ENCODE data around the gene KLK14. TPM values are rescaled to one million over a fixed set of nuclear protein-coding genes. Genes with fewer than 3 reads are reported as not detected.
A peak's percentile ranks its signal among the peaks of the same experiment; 100 is the strongest.

KLK14 gene
- total RNA-seq, 1 experiment from 2014 or later, result not detected

DNA sequence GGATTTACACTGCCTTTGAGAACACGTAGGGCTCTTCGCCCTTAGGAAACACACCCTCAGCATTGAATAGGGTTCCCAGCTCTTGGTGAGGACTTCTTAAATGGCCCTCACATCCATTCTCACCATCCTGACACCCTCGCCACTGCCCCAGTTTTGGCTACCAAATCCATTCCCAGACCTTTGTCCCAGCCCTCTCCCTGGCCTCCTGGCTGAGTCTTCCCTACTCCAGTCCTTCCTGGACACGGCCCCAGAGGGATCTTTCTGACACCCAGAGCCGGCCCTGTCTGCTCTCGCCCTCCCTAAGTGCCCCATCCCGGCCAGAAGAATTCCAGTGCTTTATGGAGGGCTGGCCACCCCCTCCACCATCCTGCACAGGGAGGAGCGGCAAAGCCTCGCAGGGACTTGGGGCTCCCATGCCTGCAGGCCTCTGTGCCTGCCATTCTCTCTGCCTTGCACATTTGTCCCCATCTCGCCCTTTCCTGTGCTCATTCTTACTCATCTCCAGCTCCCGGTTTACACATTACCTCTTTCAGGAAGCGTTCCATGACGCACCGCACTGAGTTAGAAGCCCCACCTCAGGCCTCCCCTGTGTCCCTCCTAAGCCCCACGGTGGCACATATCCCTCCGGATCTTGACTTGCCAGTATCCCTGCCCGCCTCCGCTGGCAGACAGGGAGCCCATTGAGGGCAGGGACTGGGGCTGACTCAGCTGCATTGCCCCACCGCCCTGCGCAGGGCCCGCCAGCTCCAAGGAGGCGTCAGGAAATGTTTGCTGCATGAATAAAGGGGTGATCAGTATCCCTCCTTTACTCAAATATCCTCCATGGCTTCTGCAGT is 11.0 kb upstream of the KLK14 start:
- no peak for DNase-seq (ENCODE audit: low read depth, low spot score)
- in situ Hi-C loops (cut with HindIII; ENCODE audit: low pct_unique_long_range_greater_than_20kb, low sequenced_read_pairs), result no loop called here

DNA sequence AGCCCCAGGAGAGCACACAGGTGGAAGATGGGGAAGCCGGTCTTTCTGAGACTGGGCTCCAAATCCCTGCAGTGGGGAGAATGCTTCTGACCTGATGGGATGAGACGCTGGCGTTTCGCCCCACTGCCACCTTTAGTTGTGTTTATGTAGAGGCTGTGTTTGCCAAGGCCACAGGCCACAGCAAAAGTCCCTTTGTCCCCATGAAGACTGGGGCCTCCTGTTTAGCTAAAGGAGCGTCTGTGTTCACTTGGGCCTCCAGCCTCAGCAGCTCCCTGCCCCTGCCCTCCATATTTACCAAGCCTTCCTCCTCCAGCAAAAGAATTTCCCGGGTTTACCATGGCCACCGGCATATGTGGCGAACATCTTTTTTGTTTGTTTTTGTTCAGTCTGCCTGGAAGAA is 10.4 kb upstream of the KLK14 start:
- no peak for DNase-seq (ENCODE audit: low read depth, low spot score)
- in situ Hi-C loops (cut with HindIII; ENCODE audit: low pct_unique_long_range_greater_than_20kb, low sequenced_read_pairs), result no loop called here

DNA sequence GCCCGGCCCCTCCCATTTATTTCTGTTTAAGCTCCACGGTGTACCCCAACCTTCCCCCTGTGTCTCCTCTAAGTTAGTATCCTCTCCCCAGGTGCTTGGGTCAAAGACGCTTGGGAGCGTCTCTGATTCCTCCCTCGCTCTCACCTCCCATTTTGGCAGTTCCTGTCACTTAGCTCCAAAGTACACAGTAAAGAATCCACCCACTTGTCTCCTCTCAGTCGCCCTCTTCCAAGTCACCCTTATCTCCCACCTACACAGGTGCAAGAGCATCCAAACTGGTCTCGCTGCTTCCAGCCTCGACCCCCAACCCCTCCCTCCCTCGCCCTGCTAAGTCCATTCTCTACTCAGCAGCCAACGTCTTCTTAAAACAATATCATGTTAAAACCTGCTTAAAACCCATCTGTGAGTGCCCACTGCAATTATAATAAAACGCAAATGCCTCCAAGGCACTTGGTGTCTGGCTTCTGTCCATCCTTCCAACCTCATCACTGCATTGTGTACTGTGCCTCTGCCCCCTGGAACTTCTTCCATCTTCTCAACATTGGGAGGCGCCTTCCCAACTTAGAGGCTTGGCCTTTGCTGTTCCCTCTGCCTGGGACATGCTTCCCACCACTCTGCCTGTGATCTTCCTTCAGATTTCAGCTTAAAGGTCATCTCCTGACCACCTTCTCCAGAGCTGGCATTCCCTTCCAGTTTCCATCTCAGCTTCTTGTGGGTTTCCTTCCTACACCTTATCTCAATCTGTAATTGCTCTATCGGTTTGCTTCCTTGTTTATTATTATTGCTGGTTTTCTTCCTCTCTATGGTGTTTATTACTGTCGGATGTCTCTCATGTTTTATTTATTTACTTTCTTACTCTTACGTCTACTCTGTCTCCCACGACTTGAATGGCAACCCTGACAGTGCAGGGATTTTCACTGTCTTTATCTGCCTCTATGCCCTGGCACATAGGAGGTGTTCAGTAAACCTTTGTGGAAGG is 9.5 kb upstream of the KLK14 start:
- DNase-seq (ENCODE audit: low read depth, low spot score), result no peak
- in situ Hi-C loops (cut with HindIII; ENCODE audit: low pct_unique_long_range_greater_than_20kb, low sequenced_read_pairs), result no loop called here

DNA sequence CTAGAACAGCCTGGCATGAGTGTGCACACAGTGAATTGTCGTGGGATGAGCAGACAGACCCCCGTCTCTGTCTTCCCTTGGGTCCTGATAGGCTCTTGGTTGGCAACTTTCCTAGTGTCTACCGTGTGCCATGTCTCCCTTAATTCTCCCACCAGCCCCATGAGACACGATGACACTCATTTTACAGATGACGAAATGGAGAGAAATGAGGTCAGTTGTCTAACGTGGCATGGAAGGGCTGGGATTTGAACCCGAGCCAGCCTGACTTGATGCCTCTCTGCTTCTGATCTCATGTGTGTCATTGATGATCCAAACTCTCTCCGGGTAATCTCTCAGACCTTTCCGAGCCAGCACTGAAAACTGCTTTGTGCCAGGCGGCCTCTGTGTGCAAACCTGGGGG is 8.4 kb upstream of the KLK14 start:
- in situ Hi-C loops (cut with HindIII; ENCODE audit: low pct_unique_long_range_greater_than_20kb, low sequenced_read_pairs), result no loop called here
- no peak for DNase-seq (ENCODE audit: low read depth, low spot score)

DNA sequence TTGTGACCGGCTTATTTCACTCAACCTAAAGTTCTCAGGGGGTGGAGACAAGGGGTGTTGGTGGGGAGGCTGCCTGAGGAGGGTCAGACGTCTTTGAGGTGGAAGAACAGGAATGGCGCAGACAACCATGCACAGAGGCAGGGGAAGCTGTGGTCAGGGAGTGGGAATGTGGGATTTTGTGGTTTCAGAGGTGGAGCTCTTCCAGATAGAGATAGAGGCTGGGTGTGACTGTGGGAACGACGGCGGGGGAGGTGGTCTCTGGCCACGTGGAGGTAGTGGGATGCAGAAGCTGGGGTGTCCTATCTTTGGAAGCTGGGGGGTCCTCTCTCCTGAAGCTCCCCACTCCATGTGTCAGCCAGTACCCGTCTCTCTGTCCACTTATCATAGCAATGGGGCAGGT is 7.8 kb upstream of the KLK14 start:
- DNase-seq (ENCODE audit: low read depth, low spot score), result no peak
- in situ Hi-C loops (cut with HindIII; ENCODE audit: low pct_unique_long_range_greater_than_20kb, low sequenced_read_pairs), result no loop called here

DNA sequence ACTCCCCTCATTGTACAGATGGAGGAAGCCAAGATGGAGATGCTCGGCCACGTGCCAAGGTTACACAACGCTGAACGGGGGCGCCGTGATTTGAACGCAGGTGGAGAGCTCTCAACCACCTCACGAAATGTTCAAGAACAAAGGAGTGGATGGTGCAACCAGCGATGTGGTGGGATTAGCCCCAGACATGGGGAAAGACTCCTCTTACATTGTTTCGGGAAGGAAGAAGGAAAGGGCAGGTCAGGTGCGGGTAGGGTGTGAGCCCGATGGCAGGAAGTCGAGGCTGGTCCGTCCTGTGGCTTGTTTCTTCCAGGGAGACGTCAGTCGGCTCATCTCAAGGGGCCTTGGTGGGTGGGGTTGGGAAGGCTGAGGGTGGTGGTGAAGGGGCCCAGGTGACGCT is 7.1 kb upstream of the KLK14 start:
- in situ Hi-C loops (cut with HindIII; ENCODE audit: low pct_unique_long_range_greater_than_20kb, low sequenced_read_pairs), result no loop called here
- no peak for DNase-seq (ENCODE audit: low read depth, low spot score)

DNA sequence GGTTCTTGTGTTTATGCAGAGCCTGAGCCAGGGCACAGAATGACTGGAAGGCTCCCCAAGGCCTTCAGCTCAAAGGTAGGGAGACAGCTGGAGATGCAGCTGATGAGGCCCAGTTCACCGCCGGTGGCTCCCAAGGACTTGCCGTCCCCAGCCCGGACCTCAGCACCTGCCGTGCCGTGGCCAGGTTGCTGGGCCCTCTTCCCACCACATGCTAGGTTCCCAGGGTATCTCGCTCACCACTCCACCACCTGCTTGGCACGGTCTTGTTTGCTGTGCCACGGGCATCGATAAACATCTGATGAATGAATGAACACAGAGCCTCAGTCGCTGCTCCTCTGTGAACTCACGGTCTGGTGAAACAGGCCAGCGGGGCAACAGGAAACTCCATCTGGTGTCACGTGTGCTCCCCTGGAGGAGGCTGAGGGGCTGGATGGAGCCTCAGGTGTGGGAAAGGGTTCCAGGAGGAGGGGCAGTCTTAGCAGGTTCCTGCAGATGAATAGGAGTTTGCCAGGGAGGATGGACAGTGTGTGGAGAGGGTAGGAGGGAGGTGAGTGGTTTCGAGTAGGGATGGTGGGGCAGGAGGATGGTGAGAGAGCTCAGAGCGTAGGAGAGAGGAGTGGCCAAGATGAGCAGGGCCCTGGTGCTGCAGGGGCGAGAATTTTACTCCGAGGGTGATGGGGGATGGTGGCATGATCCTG is 3.6 kb upstream of the KLK14 start:
- in situ Hi-C loops (cut with HindIII; ENCODE audit: low pct_unique_long_range_greater_than_20kb, low sequenced_read_pairs), result no loop called here

DNA sequence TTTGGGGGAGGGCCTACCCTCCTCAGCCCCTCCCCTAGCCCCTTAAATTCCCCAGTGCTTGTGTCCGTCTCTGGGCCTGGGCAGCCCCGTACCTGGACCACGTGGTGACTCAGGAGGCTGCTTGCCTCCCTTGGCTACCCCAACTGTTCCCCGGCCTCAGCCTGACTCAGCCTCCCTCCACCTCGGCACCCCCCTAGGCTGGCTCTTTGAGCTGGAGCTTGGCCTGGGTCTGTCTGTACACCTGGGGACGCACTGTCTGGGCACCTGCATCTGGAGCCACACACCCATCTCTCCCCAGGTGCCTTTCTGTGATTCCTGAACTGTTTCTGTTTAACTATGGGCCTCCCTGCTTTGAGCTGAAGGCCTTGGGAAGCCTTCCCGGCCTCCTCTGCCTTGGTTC is 1.8 kb upstream of the KLK14 start:
- DNase-seq (ENCODE audit: low read depth, low spot score), result no peak
- in situ Hi-C loops (cut with HindIII; ENCODE audit: low pct_unique_long_range_greater_than_20kb, low sequenced_read_pairs), result no loop called here

More for the DNA sequence above, 3.6 kb upstream of the KLK14 start:
- DNase-seq (ENCODE audit: low read depth, low spot score), result no peak

DNA sequence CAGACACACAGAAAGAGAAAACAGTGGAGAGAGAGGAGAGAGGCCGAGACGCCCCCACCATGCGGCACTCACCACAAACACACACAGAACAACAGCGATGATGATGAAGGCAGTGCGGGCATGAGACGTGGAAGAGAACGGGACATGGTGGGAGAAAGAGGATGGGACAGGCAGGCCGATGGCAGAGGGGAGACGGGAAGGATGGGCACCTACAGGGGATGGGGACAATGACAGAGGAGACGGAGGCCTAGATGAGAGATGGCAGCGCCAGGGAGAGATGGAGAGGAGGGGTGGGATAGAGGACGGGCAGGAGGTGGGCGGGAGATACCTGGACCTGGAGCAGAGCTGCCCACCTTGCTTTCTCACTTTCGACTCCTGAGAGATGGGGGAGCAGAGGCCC is 1.1 kb upstream of the KLK14 start:
- no peak for DNase-seq (ENCODE audit: low read depth, low spot score)
- in situ Hi-C loops (cut with HindIII; ENCODE audit: low pct_unique_long_range_greater_than_20kb, low sequenced_read_pairs), result no loop called here

DNA sequence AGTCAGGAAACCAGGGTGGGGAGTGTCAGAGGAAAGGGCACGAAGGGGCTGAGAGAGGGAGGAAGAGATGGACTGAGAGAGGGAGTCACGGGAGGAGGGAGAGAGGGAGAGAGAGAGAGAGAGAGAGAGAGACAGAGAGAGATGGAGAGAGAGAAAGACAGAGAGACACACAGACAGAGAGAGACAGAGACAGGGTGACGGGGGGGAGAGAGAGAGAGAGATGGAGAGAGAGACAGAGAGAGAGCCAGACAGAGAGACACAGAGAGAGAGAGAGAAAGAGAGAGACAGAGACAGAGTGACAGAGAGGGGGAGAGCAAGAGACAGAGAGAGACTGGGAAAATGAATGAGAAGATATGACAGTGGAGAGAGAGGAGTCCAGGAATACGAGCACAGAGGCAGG is 494 bp upstream of the KLK14 start:
- in situ Hi-C loops (cut with HindIII; ENCODE audit: low pct_unique_long_range_greater_than_20kb, low sequenced_read_pairs), result no loop called here
- no peak for DNase-seq (ENCODE audit: low read depth, low spot score)

DNA sequence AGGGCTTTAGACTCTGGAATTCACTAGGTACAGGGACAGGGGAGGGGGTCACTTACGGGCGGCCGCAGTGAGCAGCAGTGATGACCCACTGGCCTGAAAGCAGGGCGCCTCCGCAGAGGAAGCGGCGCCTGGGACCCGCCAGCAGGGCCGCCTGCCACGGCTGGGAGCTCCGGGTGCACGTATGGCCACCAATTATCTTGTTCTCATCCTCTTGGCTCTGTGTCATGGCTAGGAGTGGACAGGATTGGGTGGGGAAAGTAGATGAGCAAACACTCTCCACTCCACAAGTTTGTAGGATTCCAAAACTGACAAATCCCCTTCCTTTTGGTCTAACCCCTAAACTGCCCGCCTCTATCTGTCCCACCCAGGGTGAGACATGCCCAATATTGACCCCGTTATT is 1.2 kb downstream of the KLK14 start:
- in situ Hi-C loops (cut with HindIII; ENCODE audit: low pct_unique_long_range_greater_than_20kb, low sequenced_read_pairs), result no loop called here
- DNase-seq (ENCODE audit: low read depth, low spot score), result no peak

DNA sequence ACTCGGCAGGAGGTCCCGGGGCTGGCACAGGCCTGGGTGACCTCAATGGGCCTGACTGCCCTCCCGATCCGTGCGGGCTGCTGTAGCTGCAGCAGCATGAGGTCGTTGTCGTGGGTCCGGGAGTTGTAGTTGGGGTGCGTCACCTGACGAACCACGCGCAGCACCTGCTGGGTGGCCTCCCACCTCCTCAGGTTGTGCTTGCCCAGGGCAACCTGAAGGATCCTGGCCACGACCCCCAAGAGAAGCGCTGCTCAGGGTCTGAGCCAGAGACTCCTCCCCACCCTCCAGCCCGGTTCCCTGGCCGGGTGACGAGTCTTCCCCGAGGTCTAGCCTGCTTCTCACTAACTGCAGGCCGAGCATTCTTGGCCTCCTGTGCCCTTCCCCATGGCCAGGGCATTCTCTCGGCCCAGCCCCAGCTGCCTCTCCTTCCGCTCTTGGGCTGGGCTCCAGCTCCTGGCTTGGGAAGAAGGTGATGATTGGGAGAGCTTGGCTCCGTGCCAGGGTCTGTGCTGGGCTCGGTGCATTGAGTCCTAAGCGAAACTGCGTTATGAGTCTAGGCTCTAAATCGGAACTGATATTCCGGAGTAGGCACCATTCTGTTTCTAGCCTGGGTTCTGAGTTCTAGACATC is 3.1 kb downstream of the KLK14 start:
- DNase-seq (ENCODE audit: low read depth, low spot score), result no peak
- in situ Hi-C loops (cut with HindIII; ENCODE audit: low pct_unique_long_range_greater_than_20kb, low sequenced_read_pairs), result no loop called here

DNA sequence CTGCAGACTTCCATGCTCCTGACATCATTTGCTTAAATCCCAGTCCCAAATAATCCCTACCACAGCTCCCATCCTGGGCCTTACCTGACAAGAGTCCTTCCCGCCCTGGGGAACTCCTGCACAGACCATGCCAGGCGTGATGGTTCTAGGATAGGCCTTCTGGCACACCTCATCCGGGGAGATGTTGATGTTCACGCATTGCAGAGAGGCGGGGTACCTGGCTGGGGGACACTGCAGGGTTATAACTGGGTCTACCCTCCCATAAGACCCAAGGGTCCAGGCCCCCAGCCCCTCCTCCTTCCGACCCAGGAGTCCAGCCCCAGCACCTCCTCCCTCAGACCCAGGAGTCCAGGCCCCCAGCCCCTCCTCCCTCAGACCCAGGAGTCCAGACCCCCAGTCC is 4.0 kb downstream of the KLK14 start:
- in situ Hi-C loops (cut with HindIII; ENCODE audit: low pct_unique_long_range_greater_than_20kb, low sequenced_read_pairs), result no loop called here
- no peak for DNase-seq (ENCODE audit: low read depth, low spot score)

DNA sequence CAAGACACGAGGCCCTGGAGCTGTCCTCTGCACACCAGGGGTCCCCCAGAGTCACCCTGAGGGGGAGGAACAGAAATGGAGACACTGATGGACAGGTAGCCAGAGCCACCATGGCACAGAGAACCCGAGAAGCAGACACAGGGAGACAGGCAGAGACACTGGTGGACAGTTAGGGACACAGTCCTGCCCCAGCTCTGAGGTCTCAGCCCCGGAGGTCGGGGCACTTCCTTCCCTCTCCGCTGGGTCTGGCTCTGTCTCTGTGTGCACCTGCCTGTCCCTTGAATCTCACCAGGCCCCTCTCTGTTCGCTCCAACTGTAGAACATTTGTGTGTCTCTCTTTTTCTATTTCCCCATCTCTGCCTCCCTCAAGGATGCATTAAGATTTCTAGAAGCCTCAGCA is 4.6 kb downstream of the KLK14 start:
- in situ Hi-C loops (cut with HindIII; ENCODE audit: low pct_unique_long_range_greater_than_20kb, low sequenced_read_pairs), result no loop called here

DNA sequence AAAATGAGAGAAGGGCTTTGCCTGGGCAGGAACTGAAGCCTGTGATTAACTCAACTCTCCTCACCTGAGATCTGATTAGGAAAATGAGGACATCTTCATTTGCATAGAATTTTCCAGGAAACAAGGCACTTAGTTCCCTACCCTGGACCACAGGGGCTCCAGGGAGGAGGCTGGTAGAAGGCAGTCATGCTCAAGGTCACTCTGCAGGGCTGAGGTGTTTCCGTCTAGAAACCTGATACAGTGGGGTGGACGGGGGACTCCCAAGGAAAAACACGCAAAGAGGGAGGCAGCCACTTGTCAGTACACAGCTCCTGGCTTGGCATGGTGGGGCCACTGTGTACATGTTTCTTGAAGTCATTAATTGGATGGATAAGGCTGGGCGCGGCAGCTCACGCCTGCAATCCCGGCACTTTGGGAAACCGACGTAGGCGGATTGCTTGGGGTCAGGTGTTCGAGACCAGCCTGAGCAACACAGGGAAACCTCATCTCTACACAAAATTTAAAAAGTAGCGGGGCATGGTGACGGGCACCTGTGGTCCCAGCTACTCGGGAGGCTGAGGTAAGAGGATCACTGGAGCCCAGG is 6.0 kb downstream of the KLK14 start:
- in situ Hi-C loops (cut with HindIII; ENCODE audit: low pct_unique_long_range_greater_than_20kb, low sequenced_read_pairs), result no loop called here
- DNase-seq (ENCODE audit: low read depth, low spot score), result no peak

More for the DNA sequence above, 4.6 kb downstream of the KLK14 start:
- DNase-seq (ENCODE audit: low read depth, low spot score), result no peak

DNA sequence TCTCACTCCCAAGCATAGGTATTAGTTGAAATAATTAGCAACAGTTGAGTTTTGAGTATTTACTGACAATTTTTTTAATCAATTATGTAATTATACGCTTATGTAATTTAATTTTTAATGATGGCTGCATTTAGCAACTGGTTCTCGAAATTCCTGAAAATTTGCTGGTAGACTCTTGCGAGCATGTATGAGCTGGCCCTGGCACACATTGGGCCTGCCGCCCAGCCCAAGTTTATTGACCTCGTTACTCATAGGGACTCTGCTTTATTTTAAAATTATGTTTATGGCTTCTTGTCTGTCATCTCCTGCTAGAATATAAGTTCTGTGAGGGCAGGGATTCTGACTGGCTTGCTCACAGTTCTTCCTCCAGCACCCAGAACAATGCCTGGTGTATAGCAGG is 6.7 kb downstream of the KLK14 start:
- in situ Hi-C loops (cut with HindIII; ENCODE audit: low pct_unique_long_range_greater_than_20kb, low sequenced_read_pairs), result no loop called here
- no peak for DNase-seq (ENCODE audit: low read depth, low spot score)

DNA sequence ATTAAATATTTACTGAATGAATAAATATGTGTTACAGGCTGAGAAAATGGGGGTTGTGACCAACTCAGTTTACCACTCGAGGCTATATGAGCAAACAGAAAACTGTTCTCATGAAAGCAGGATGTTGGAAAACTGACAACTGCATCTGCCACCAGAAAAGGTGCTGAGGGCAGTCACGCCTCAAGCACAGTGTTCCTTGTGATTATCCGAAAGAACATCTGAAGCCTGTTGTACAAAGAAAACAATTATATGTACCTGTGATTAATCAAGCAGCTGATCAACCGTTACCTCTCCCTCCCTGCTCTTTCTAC is 11.6 kb downstream of the KLK14 start:
- peak; percentile 36 for DNase-seq (ENCODE audit: low read depth, low spot score)
- in situ Hi-C loops (cut with HindIII; ENCODE audit: low pct_unique_long_range_greater_than_20kb, low sequenced_read_pairs), result no loop called here
